ENCODE measurements around the gene KCNF1. TPM values are rescaled to one million over a fixed set of nuclear protein-coding genes. Genes with fewer than 3 reads are reported as not detected.

Gene KCNF1
- total and polyA plus RNA-seq, 12 donors: 0.10 to 0.42 (median 0.24) TPM; not detected in 4

- WGBS, 2 donors: 86 to 90% methylated on average over 20 of the region's 20 CpGs
- DNase-seq (no peak), ATAC-seq (peak in 1 of 8 donors; percentile 20)
- peak overlapping the region in 2 of 10 donors; percentile 13 to 50 for H3K27ac ChIP-seq
- TF ChIP-seq, protein P1, sequence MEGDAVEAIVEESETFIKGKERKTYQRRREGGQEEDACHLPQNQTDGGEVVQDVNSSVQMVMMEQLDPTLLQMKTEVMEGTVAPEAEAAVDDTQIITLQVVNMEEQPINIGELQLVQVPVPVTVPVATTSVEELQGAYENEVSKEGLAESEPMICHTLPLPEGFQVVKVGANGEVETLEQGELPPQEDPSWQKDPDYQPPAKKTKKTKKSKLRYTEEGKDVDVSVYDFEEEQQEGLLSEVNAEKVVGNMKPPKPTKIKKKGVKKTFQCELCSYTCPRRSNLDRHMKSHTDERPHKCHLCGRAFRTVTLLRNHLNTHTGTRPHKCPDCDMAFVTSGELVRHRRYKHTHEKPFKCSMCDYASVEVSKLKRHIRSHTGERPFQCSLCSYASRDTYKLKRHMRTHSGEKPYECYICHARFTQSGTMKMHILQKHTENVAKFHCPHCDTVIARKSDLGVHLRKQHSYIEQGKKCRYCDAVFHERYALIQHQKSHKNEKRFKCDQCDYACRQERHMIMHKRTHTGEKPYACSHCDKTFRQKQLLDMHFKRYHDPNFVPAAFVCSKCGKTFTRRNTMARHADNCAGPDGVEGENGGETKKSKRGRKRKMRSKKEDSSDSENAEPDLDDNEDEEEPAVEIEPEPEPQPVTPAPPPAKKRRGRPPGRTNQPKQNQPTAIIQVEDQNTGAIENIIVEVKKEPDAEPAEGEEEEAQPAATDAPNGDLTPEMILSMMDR (IDR thresholded peaks at IDR 0.05): no peak
- no peaks in the 10 kb centered on the region for H3K36me3 ChIP-seq
- H3K9me3 ChIP-seq: no peaks in the 10 kb centered on the region
- intact Hi-C loops (cut with DNase I): loop anchor here in 1 of 10 donors (5.0 kb wide), 1 partner anchor 43 kb away; no protein-coding TSS in a partner anchor
- H3K27me3 ChIP-seq: no peaks in the 10 kb centered on the region
- peak overlapping the region in 1 of 10 donors; percentile 19 for H3K4me3 ChIP-seq
- H3K4me1 ChIP-seq: peaks cover 0 to 43% (median 30%) of the 10 kb centered on the region in 9 donors
These were observed 31.0 kb upstream of the KCNF1 start for GRCh38 chr2:10880586-10881321.

DNA sequence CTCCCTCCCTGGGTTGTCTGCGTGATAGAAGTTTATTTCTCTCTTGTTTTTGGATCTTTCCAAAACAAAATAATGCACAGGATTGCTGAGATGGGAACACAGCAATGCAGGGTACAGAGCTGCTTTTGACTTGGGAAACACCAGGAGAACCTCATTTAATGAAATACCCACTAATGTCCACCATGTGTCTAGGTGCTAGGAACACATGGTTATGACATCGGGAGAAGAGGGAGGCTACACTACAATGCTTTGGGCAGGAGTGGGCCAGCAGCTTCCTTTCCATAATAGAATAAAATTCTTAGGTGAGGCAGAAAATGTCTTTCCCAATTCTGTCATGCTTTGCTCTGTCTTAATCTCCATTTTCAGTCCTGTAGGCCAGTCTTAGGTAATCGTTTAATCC lies 29.2 kb upstream of the KCNF1 start:
- Histone ChIP-seq H3K4me3 (no peak overlapping the region), H3K36me3 (no peaks in the 10 kb centered on the region), H3K27me3 (no peaks in the 10 kb centered on the region), H3K9me3 (no peaks in the 10 kb centered on the region), H3K27ac (no peak overlapping the region), H3K4me1 (peaks cover 0 to 37% (median 20%) of the 10 kb centered on the region in 9 donors)
- intact Hi-C loops (cut with DNase I): loop anchor here in 1 of 10 donors (5.0 kb wide), 1 partner anchor 45 kb away; no protein-coding TSS in a partner anchor
- no peak for ATAC-seq
- no peak for DNase-seq
- TF ChIP-seq, protein P1 (IDR thresholded peaks at IDR 0.05): no peak
- WGBS, 2 donors: 88 to 91% methylated on average over 3 of the region's 3 CpGs

- Histone ChIP-seq H3K4me3 (no peak overlapping the region), H3K4me1 (peaks cover 0 to 32% (median 15%) of the 10 kb centered on the region in 9 donors), H3K36me3 (no peaks in the 10 kb centered on the region), H3K27me3 (no peaks in the 10 kb centered on the region), H3K27ac (no peak overlapping the region), H3K9me3 (no peaks in the 10 kb centered on the region)
- DNase-seq (no peak), ATAC-seq (no peak)
- WGBS, 2 donors: 86% methylated on average over 6 of the region's 6 CpGs
- TF ChIP-seq, protein P1 (IDR thresholded peaks at IDR 0.05): no peak
- intact Hi-C loops (cut with DNase I): loop anchor here in 1 of 10 donors (5.0 kb wide), 1 partner anchor 46 kb away; no protein-coding TSS in a partner anchor
These were observed 28.7 kb upstream of the KCNF1 start for GRCh38 chr2:10883066-10883465.

- intact Hi-C loops (cut with DNase I): loop anchor here in 1 of 10 donors (5.0 kb wide), 1 partner anchor 47 kb away; no protein-coding TSS in a partner anchor
- H3K27ac ChIP-seq: no peak overlapping the region
- DNase-seq (no peak), ATAC-seq (peak in 5 of 8 donors; percentile 16 to 51 (median 31))
- peaks cover 0 to 29% (median 14%) of the 10 kb centered on the region in 9 donors for H3K4me1 ChIP-seq
- 45 to 46% methylated on average over 10 of the region's 10 CpGs for WGBS, 2 donors
- no peak overlapping the region for H3K4me3 ChIP-seq
- no peaks in the 10 kb centered on the region for H3K27me3 ChIP-seq
- H3K36me3 ChIP-seq: no peaks in the 10 kb centered on the region
- H3K9me3 ChIP-seq: no peaks in the 10 kb centered on the region
- TF ChIP-seq, protein P1 (IDR thresholded peaks at IDR 0.05): no peak
These were observed 27.8 kb upstream of the KCNF1 start for GRCh38 chr2:10883801-10884478.
